Neutrophil (primary cell): ENCODE measurements around the gene STX1A.

Source experiments
- H3K27ac ChIP-seq: fragments of 200-600 bp; sonication (generic); 2 replicates; pipeline ENCODE4 v1.5.1; 2016; ENCODE audit warnings: mild to moderate bottlenecking, moderate library complexity
- H3K27me3 ChIP-seq: fragments of 200-600 bp; sonication (generic); 2 replicates; pipeline ENCODE4 v1.6.0; 2016; ENCODE audit warnings: mild to moderate bottlenecking
- H3K36me3 ChIP-seq: fragments of 200-600 bp; sonication (generic); 2 replicates; pipeline ENCODE4 v1.5.1; 2017
- H3K4me1 ChIP-seq, 2 experiments: fragments of 200-600 bp in 1 of 2; sonication (generic) in 1 of 2; 1 replicate in 1 of 2; 2 replicates in 1 of 2; pipeline versions ENCODE4 v1.5.1 to v1.6.1; 2013 to 2016; ENCODE audit warnings: low read depth in 1 of 2, low read length in 1 of 2, mild to moderate bottlenecking in 1 of 2, moderate library complexity in 1 of 2; ENCODE audit not compliant: control insufficient read depth in 1 of 2, insufficient read depth in 1 of 2
- H3K4me3 ChIP-seq, 2 experiments: fragments of 200-600 bp in 1 of 2; sonication (generic) in 1 of 2; 1 replicate in 1 of 2; 2 replicates in 1 of 2; pipeline ENCODE4 v1.5.1; 2013 to 2016; ENCODE audit warnings: low read depth in 1 of 2, low read length in 1 of 2, mild to moderate bottlenecking in 1 of 2, moderate library complexity in 1 of 2
- H3K9me3 ChIP-seq: fragments of 200-600 bp; sonication (generic); 2 replicates; pipeline ENCODE4 v1.5.1; 2016
- CTCF ChIP-seq: fragments of 200-600 bp; sonication (generic); IDR thresholded peaks from 2 replicates; pipeline ENCODE4 v1.5.1; 2016; ENCODE audit warnings: antibody characterized with exemption

STX1A gene

GRCh38 chr7:73761854-73762658 is 42.6 kb upstream of the STX1A start:
- no peaks in the 10 kb centered on the region for H3K9me3 ChIP-seq
- TF ChIP-seq CTCF: no peak
- H3K36me3 ChIP-seq: no peaks in the 10 kb centered on the region
- no peak overlapping the region for H3K4me3 ChIP-seq
- no peaks in the 10 kb centered on the region for H3K4me1 ChIP-seq
- peaks cover 18% of the 10 kb centered on the region for H3K27me3 ChIP-seq
- H3K27ac ChIP-seq: no peak overlapping the region

- Histone ChIP-seq H3K4me1 (no peaks in the 10 kb centered on the region), H3K27ac (no peak overlapping the region), H3K4me3 (no peak overlapping the region), H3K9me3 (no peaks in the 10 kb centered on the region), H3K27me3 (no peaks in the 10 kb centered on the region), H3K36me3 (no peaks in the 10 kb centered on the region)
- no peak for TF ChIP-seq CTCF
Measured at GRCh38 chr7:73758581-73759138, 39.2 kb upstream of the STX1A start.

GRCh38 chr7:73749931-73750776 is 30.7 kb upstream of the STX1A start:
- H3K27ac ChIP-seq: no peak overlapping the region
- no peaks in the 10 kb centered on the region for H3K27me3 ChIP-seq
- TF ChIP-seq CTCF: no peak
- peaks cover 0 to 2% of the 10 kb centered on the region in 2 experiments for H3K4me1 ChIP-seq
- H3K9me3 ChIP-seq: no peaks in the 10 kb centered on the region
- no peaks in the 10 kb centered on the region for H3K36me3 ChIP-seq
- no peak overlapping the region for H3K4me3 ChIP-seq

- Histone ChIP-seq H3K27me3 (peaks cover 24% of the 10 kb centered on the region), H3K4me1 (peaks cover 0 to 2% of the 10 kb centered on the region in 2 experiments), H3K4me3 (no peak overlapping the region), H3K9me3 (no peaks in the 10 kb centered on the region), H3K27ac (no peak overlapping the region), H3K36me3 (no peaks in the 10 kb centered on the region)
- TF ChIP-seq CTCF: no peak
Measured at GRCh38 chr7:73746378-73746777, 26.9 kb upstream of the STX1A start.

- peaks cover 10 to 13% of the 10 kb centered on the region in 2 experiments for H3K4me1 ChIP-seq
- peaks cover 40% of the 10 kb centered on the region for H3K27me3 ChIP-seq
- TF ChIP-seq CTCF: no peak
- no peaks in the 10 kb centered on the region for H3K9me3 ChIP-seq
- no peak overlapping the region for H3K4me3 ChIP-seq
- no peaks in the 10 kb centered on the region for H3K36me3 ChIP-seq
- no peak overlapping the region for H3K27ac ChIP-seq
Measured at GRCh38 chr7:73742753-73743641, 23.5 kb upstream of the STX1A start.
